ENCODE data around the gene EXOC1. TPM values are rescaled to one million over a fixed set of nuclear protein-coding genes. Genes with fewer than 3 reads are reported as not detected.

The EXOC1 gene
- total and polyA plus RNA-seq, 10 of the 15 experiments (the other 5 are each of a cell fraction or from before 2014, with no cell fraction given), result 11.8 to 36.6 (median 21.1) TPM

GRCh38 chr4:55851885-55852284 is 1.6 kb upstream of the EXOC1 start:
- no peaks in the 10 kb centered on the region for H4K20me1 ChIP-seq (ENCODE audit: control insufficient read depth, insufficient read depth)
- no peaks in the 10 kb centered on the region for H3K36me3 ChIP-seq (ENCODE audit: control insufficient read depth in 2 of 2, insufficient read depth in 2 of 2, low read length in 1 of 2)
- SMC1A ChIA-PET (ENCODE audit: uncharacterized antibody, unreplicated experiment), result no interaction called here
- RAD21 ChIA-PET (ENCODE audit: unreplicated experiment), result interaction anchor here (2.0 kb wide), 1 partner anchor 97 kb away, joined by 7 read pairs; the partner anchor contains the start of gene CEP135
- no peak for FAIRE-seq
- intact Hi-C loops (cut with micrococcal nuclease; ENCODE audit: unreplicated experiment), result loop anchor here (5.0 kb wide), 1 partner anchor 455 kb away; the partner anchor contains the start of gene TMEM165
- no peaks in the 10 kb centered on the region; the same call in 2 of the 3 replicates for H3K9me3 ChIP-seq (replicated peaks; ENCODE audit: control insufficient read depth, insufficient read depth, low read length)
- no peak for DNase-seq (ENCODE audit: low read depth, low spot score)
- no peaks in the 10 kb centered on the region for H3K4me1 ChIP-seq (ENCODE audit: control insufficient read depth, insufficient read depth, low read length)
- peaks cover 20% of the 10 kb centered on the region for H3K79me2 ChIP-seq (ENCODE audit: control insufficient read depth, insufficient read depth, low read length)
- ATAC-seq, result no peak
- POLR2A ChIA-PET, result no interaction called here
- WGBS (ENCODE audit: insufficient coverage, insufficient replicate concordance, low lambda C conversion rate, missing lambda C conversion rate), result 78% methylated on average over 6 of the region's 6 CpGs
- in situ Hi-C loops (cut with MboI), result loop anchor here (25.0 kb wide), 1 partner anchor 440 kb away; no protein-coding TSS in a partner anchor
- no peak overlapping the region for H3K4me3 ChIP-seq
- H3K27me3 ChIP-seq (replicated peaks in 1 of 2; ENCODE audit: control insufficient read depth in 2 of 2, insufficient read depth in 2 of 2, low read length in 1 of 2), result no peaks in the 10 kb centered on the region
- H2AFZ ChIP-seq (ENCODE audit: control insufficient read depth, low read depth, low read length), result no peak overlapping the region
- no peak overlapping the region for H3K9ac ChIP-seq (ENCODE audit: control insufficient read depth, insufficient read depth, low read length)
- no TSS peak for BruUV-seq (replicated peaks)
- H3K27ac ChIP-seq (ENCODE audit: control insufficient read depth, insufficient read depth), result no peak overlapping the region
- no peak overlapping the region for H3K4me2 ChIP-seq (ENCODE audit: control insufficient read depth, insufficient read depth)
- CTCF ChIA-PET, result interaction anchor here (0.9 kb wide), 1 partner anchor 96 kb away, joined by 4 read pairs; no protein-coding TSS in a partner anchor
- TF ChIP-seq GATAD2B (conservative IDR thresholded peaks at IDR 0.05; ENCODE audit: low read depth) (no peak), CBX3 (IDR thresholded peaks at IDR 0.05; ENCODE audit: borderline replicate concordance, low read depth) (no peak), BHLHE40 (IDR thresholded peaks at IDR 0.05; ENCODE audit: borderline replicate concordance in 1 of 2, low read depth in 2 of 2, low read length in 1 of 2) (no peak), STAT1 (conservative IDR thresholded peaks at IDR 0.05) (no peak), KAT2A (conservative IDR thresholded peaks at IDR 0.05; ENCODE audit: control insufficient read depth, low read depth, low read length) (no peak), MYC (IDR thresholded peaks at IDR 0.05; ENCODE audit: insufficient read depth, insufficient read length, insufficient replicate concordance, low read length, severe bottlenecking) (no peak), TAF1 (IDR thresholded peaks at IDR 0.05; ENCODE audit: borderline replicate concordance, low read depth, low read length) (no peak)
- TF ChIP-seq, protein P1, sequence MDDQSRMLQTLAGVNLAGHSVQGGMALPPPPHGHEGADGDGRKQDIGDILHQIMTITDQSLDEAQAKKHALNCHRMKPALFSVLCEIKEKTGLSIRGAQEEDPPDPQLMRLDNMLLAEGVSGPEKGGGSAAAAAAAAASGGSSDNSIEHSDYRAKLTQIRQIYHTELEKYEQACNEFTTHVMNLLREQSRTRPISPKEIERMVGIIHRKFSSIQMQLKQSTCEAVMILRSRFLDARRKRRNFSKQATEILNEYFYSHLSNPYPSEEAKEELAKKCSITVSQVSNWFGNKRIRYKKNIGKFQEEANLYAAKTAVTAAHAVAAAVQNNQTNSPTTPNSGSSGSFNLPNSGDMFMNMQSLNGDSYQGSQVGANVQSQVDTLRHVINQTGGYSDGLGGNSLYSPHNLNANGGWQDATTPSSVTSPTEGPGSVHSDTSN (IDR thresholded peaks at IDR 0.05; ENCODE audit: insufficient replicate concordance, low read depth, low read length), result no peak

Measured in GM12878 (cell line).